ENCODE results near the gene PLCG1. TPM values are rescaled to one million over a fixed set of nuclear protein-coding genes. Genes with fewer than 3 reads are reported as not detected.
"Not testable (repeated sequence)": the region's sequence is repeated elsewhere in the genome, so short reads cannot be mapped to it uniquely, and the experiment has no call there.

The PLCG1 gene
- total RNA-seq, 1 experiment from 2014 or later = 37.6 TPM

DNA sequence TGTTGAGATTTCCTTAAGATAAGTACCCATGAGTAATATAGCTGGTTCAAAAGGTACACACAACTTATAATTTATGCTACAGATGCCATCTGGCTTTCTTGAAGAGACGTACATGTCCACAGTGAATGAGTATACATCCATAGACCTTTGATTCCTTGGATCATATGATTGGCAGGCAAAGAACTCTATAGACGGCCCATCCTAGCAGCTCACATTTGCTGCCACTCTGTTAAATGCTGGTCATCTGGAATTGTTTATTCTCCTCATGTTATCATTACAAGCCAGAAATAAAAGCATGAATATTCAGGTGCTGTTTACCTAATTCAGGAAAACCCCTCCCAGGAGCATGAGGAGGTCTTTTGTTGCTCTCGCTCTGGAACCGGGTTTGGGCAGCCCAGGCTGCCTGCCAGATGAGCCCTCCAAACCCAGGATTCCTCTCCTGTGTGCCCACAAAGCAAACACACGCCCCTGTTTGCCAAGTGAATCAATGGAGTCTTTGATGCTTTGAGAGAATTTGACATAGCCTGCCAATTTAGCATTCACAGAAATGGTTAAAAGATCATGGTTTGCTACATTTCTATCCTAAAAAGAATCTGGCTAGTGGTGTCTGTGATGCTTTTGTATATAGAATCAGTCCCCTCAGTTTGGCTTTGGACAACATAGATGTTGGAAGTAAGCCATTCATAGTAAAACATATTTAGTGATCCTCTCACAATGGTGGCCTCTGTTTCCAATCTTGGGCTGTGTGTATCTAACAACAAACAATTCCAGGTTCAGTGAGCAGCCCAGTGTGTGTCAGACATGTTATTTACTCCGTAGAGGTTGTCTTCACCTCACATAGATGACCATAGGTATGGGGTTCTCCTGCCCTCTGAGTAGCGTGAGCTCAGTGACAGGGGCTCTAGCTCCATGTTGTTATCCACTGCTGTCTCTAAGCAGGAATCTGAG lies 17.5 kb upstream of the PLCG1 start:
- no peak for DNase-seq (ENCODE audit: low read depth)
- in situ Hi-C loops (cut with HindIII; ENCODE audit: low pct_unique_long_range_greater_than_20kb, low sequenced_read_pairs) = no loop called here

DNA sequence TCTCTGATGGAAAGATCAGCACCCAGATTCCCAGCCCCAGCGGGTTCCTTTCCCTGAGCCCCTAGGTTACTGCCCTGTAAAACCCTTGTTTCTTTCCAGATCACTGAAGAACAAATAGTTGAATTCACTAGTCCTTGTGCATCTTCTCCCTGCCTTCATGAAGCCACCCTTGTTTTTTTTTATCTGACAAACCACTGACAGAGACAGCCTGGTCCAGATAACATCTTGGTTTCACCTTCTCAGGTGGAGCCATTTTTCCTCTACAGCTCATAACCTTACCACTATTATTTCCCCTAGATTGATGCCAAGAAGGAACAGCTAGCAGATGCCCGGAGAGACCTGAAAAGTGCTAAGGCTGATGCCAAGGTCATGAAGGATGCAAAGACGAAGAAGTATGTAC lies 15.9 kb upstream of the PLCG1 start:
- no peak for DNase-seq (ENCODE audit: low read depth)
- in situ Hi-C loops (cut with HindIII; ENCODE audit: low pct_unique_long_range_greater_than_20kb, low sequenced_read_pairs) = no loop called here

DNA sequence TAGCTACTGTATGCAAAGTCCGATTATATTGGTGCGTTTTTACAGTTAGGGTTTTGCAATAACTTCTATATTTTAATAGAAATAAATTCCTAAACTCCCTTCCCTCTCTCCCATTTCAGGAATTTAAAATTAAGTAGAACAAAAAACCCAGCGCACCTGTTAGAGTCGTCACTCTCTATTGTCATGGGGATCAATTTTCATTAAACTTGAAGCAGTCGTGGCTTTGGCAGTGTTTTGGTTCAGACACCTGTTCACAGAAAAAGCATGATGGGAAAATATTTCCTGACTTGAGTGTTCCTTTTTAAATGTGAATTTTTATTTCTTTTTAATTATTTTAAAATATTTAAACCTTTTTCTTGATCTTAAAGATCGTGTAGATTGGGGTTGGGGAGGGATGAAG lies 13.7 kb upstream of the PLCG1 start:
- in situ Hi-C loops (cut with HindIII; ENCODE audit: low pct_unique_long_range_greater_than_20kb, low sequenced_read_pairs) = no loop called here
- no peak for DNase-seq (ENCODE audit: low read depth)

DNA sequence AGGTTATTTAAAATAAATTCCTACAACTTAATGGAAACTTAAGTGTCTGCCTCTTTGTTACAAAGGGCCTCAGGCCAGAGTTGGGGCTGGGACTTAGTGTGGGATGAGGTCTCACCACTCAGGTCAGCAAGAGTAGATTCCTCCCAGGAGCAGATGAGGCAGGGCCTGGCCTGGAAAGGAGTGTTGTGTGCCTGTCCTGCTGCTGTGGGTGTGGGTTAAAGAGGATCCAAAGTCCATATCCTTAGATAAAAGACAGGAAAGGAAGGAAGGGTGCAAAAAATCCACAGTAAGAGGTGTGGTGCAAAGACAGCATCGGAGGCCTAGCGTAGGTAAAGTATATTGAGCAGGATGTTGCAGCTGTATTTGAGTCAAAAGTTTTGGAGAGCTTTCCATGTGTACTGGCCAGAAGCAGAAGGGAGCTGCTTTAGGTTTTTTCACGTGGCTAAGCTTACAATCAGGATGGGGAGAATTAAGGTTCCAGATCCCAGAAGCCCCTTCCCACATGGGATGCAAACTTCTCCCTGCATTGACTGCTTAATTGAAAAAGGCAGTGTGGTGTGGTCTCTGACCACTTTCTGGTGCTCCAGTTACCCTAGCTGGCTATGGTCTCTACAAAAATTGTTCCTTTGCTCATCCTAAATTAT lies 12.8 kb upstream of the PLCG1 start:
- in situ Hi-C loops (cut with HindIII; ENCODE audit: low pct_unique_long_range_greater_than_20kb, low sequenced_read_pairs) = no loop called here
- DNase-seq (ENCODE audit: low read depth) = no peak

DNA sequence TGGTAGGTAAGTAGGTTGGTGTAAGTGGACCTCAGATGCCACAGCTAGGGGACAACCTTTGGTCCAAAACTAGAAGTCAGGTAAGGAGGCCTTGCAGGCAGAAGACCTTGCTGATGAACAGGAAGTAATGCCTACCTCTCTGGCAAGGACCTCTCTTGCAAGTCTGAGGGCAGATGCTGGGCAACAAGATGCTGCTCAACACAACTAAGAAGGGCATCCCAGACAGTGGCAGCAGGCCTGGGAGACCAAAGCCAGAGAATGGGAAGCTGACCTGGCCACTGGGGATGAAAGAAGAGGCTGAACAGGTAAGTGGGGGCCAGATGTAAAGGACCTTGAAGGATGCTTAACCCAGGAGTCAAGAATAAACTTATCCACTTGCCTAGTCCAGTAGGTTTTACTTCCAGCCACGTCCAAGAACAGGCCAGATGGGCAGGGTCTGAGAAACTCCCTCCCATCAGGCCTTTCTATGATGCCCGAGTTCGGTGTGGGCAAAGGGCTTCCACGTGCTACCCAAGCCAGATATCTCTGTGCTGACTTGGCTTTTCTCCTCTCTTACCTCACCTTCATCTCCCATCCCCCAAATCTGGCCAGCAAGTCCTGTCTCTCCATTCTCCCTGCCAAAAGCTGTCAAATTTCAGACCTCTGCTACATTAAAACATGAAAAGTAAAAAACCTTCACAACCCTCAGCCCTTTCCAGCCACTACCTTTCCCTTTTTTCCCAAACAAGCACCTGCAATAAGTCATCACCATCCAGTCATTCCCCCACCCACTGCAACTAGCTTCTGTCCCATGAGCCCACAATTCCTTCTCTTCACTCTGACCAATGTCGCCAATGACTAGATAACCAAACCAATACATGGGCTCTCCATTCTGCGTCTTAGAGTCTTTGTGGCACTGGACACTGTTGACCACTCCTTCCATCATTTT lies 11.5 kb upstream of the PLCG1 start:
- in situ Hi-C loops (cut with HindIII; ENCODE audit: low pct_unique_long_range_greater_than_20kb, low sequenced_read_pairs) = no loop called here
- no peak for DNase-seq (ENCODE audit: low read depth)

DNA sequence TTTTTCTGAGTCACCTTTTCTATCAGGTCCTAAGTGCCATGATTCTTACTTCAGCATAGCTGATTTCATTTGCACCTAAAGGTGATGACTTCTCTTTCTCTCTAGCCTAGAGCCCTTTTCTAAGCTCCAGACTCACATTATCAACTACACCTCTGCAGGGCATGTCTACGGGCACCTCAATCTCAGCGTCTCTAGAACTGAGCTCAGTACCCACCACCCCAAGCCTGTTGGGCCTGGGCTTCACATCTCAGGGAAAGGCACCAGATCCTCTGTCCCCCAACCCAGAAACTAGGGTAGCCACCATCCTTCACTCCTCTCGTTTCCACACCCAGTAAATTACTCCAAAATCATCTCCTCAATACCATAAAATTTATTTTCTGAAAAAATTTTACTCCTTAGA lies 10.6 kb upstream of the PLCG1 start:
- no peak for DNase-seq (ENCODE audit: low read depth)
- in situ Hi-C loops (cut with HindIII; ENCODE audit: low pct_unique_long_range_greater_than_20kb, low sequenced_read_pairs) = no loop called here

DNA sequence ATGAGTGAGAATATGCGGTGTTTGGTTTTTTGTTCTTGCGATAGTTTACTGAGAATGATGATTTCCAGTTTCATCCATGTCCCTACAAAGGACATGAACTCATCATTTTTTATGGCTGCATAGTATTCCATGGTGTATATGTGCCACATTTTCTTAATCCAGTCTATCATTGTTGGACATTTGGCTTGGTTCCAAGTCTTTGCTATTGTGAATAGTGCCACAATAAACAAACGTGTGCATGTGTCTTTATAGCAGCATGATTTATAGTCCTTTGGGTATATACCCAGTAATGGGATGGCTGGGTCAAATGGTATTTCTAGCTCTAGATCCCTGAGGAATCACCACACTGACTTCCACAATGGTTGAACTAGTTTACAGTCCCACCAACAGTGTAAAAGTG lies 9.0 kb upstream of the PLCG1 start:
- in situ Hi-C loops (cut with HindIII; ENCODE audit: low pct_unique_long_range_greater_than_20kb, low sequenced_read_pairs); DNase-seq (ENCODE audit: low read depth): not testable (repeated sequence)

DNA sequence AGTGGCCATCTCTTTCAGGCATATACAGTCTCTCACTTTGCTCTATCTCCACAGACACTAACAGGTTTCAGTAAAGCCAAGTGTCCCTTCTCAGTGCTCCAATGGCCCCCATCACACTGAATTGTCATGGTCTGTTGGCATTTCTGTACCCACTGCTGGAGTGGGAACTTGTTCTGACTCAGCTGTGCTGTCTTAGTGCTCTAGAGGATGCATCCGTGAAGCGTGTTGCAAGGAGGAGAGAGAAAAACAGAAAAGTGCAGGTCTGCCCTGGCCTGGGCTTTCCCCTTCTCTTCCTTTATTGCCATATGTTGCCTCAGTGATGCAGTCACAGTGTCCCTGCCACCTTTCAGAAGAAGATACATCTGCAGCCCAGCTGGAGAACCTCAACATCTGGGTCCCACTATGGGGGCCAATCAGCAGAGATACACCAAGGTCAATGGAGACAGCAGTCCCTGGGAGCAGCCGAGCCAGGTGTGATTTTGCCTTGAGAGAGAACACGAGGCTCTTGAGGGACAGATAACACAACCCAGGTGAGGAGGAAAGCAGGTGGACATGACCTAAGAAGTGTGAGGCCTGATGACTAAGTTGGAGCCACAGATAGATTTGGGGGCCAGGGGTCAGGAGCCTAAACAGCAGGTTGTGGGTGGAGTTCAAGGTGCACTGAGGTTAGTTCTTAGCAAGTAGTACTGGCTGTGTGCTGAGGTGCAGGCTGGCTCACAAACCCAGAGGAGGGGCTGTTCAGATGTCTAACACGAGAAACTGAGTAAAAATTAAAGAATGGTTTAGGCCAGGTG lies 5.6 kb upstream of the PLCG1 start:
- in situ Hi-C loops (cut with HindIII; ENCODE audit: low pct_unique_long_range_greater_than_20kb, low sequenced_read_pairs) = no loop called here
- DNase-seq (ENCODE audit: low read depth) = no peak

DNA sequence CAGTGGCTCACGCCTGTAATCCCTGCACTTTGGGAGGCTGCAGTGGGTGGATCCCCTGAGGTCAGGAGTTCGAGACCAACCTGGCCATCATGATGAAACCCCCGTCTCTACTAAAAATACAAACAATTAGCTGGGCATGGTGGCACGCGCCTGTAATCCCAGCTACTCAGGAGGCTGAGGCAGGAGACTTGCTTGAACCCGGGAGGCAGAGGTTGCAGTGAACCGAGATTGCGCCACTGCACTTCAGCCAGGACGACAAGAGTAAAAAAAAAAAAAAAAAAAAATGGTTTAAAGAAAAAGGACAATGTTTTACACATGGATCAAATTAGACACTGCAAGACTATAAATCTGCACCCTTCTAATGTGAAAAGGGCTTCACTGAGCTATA lies 5.0 kb upstream of the PLCG1 start:
- DNase-seq (ENCODE audit: low read depth); in situ Hi-C loops (cut with HindIII; ENCODE audit: low pct_unique_long_range_greater_than_20kb, low sequenced_read_pairs): not testable (repeated sequence)

DNA sequence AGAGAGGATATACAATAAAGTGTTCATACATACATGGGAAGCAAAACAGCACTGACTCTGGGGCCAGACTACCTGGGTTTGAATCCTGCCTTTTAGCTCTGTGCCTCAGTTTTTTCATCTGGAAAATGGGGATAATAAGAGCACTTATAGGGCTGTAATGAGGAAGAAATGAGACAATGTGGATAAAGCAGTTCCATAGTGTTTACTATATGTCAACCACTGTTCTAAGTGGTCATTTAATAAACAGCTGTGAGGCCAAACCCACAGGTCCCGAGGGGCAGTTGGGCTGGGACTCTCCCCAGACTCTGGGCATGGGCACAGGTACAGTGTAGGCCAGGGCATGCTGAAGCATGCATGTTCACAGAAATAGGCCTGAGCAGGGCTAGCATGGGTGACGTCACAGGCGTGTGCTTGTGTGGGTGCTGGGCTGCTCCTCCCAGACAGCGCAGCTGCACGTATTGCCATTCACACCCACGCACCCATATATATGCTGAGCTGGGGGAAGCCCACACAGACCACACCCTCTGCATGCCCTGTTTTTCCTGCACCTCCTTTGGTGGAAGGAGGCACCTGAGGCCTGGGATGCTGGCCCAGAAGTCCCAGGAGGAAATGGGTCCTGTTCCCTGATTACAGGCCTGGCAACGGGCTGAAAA lies 3.5 kb upstream of the PLCG1 start:
- DNase-seq (ENCODE audit: low read depth) = no peak
- in situ Hi-C loops (cut with HindIII; ENCODE audit: low pct_unique_long_range_greater_than_20kb, low sequenced_read_pairs) = no loop called here

DNA sequence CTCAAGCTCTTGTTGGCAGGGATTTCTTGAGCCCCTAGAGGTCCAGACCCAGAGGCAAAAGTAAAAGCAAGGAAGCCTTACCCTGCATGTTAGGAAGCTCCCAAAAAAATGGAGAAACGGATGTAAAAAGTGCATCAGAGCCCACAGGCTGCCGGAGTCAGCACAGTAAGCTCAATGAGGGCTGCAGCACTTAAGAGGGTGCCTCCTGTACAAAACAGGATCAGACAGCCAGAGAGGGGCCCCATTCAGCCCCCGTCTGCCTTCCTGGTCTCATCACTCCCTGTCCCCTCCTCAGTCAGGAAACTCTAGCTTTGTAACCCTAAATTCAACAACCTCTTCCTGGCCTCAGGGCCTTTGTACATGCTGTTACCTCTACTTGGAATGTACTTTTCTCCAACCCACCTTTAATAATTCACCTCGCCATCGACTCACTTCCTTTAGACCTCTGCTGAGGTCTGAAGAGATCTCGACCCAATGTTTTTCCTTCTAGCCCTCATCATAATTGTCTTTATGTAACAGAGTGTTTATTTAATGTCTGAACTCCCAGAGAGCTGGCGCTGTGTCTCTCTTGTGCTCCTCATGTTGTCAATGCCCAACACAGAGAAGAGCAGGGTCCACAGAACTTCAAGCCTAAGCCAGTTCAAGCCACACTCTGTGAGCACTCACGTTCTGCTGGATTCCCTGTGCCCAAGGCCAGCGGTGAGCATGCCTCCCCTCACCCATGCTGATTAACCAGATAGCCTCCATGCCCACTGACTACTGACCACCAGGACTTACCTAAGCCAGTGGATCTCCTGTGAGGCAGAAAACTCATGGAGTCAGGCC lies 2.8 kb upstream of the PLCG1 start:
- in situ Hi-C loops (cut with HindIII; ENCODE audit: low pct_unique_long_range_greater_than_20kb, low sequenced_read_pairs) = no loop called here
- DNase-seq (ENCODE audit: low read depth) = no peak

DNA sequence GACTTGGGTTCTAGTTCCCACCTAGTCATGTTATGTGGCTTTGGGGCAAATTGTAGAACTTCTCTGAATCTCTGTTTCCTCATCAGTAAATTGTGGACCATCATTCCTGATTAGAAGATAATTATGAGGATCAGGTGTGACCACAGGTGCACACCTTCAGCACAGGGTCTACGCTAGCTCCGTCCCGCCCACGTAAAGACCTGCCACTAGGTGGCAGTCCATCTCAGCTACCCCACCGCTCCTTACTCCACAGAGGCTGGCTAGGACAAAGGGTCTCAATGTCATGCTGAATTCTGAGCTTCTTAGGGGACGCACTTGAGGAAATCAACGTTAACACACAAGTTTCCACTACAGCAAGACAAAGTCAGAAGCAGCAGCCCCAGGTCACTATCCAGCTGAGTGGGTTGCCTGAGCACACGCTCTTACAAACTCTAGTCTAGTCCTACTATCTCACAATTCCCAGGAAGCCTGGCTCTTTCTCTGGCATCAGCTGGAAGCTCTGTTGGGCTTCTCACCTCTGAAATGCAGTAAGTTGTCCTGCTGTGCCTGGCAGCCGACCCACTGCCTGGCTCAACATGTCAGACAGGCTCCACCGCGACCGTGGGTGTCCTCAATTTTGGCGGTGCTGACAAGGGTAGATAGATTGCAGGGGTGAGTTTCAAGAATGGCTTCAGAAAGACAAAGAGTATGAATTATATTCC lies 2.0 kb upstream of the PLCG1 start:
- no peak for DNase-seq (ENCODE audit: low read depth)
- in situ Hi-C loops (cut with HindIII; ENCODE audit: low pct_unique_long_range_greater_than_20kb, low sequenced_read_pairs) = no loop called here

DNA sequence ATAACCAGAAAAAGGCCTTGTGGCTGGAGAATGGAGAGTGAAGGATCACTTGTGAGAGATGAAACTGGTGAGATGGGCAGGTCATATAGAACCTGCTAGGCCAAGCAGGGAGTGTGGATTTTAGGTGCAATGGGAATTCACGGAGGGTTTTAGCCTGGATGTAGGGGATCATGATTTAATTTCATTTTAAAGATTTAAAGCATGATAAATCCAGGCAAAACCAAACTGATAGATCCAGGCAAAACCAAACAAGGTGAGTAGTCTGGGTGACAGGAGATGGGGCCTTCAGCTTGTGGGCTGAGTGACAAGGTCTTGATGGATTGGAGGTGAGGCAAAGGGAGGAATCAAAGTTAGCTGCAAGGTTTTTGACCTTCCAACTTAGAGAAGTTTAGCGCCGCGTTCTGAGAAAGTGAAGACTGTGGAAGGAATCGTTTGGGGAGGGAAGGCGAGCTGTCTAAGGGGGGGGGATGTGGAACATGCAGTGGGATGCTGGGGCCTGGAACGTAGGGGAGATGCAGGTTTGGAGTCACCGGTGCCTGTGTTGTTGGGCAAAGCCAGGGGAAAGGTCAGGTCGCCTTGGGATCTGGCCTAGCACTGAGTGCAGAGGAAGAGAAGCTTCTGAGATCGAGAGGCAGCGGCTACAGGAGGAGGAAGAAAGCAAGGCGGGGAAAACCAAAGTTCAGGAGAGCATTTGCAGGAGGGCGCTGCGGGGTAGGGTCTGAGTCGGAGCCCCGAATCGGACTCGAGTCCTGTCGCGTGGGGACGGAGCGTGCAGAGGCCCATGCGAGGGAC lies 1.3 kb upstream of the PLCG1 start:
- DNase-seq (ENCODE audit: low read depth) = no peak
- in situ Hi-C loops (cut with HindIII; ENCODE audit: low pct_unique_long_range_greater_than_20kb, low sequenced_read_pairs) = no loop called here

DNA sequence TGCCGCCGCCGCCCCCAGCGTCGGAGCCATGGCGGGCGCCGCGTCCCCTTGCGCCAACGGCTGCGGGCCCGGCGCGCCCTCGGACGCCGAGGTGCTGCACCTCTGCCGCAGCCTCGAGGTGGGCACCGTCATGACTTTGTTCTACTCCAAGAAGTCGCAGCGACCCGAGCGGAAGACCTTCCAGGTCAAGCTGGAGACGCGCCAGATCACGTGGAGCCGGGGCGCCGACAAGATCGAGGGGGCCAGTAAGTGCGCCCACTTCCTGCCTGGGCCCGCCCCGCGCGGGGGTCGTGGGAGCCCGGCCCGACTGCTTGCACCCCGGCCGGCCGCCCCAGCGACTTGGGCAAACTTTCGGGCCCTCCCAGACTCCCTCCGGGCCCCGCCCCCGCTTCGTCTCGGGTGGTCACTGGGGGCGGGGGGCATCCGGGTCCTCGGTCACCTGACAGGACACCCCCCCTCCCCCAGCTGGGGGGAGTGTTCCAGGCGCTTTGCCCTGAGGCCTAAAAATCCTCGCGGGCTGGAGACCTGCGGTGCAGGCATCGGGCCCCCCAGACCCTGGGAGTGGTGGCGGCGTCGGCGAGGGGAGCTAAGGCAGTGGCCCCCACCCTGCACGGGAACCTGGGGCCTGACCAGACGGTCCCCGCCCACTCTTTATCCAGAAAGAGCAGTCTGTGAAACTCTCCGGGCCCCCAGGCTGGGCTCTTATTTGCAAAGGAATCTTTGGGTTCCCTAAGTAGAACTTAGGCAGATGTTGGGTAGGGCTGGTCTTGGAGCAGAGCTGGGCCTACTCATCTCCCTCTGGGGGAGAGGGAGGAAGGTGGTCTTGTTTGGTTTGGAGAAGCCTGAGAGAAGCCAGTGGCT lies 501 bp downstream of the PLCG1 start:
- in situ Hi-C loops (cut with HindIII; ENCODE audit: low pct_unique_long_range_greater_than_20kb, low sequenced_read_pairs) = no loop called here
- DNase-seq (ENCODE audit: low read depth) = peak; percentile 81

Data from Caki2 (cell line).